B cell (primary cell): ENCODE data around the gene PDPK1. TPM values are rescaled to one million over a fixed set of nuclear protein-coding genes. Genes with fewer than 3 reads are reported as not detected.
A peak's percentile ranks its signal among the peaks of the same experiment; 100 is the strongest.

Source experiments
- ATAC-seq: fragments of 200-7000 bp; cut with Tn5 transposase; one replicate; pipeline ENCODE4 v1.10.0; 2021; ENCODE audit warnings: low read depth, mild to moderate bottlenecking, moderate number of reproducible peaks, moderate library complexity
- CTCF ChIA-PET: fragments of 350-600 bp; sonication (Branson Sonifier 250); formaldehyde crosslinking; loops from one replicate; lab custom pipeline; 2021; ENCODE audit warnings: antibody characterized with exemption, inconsistent platforms; lab: Charles Lee
- POLR2A ChIA-PET: fragments of 350-600 bp; sonication (Branson Sonifier 250); formaldehyde crosslinking; loops from one replicate; lab custom pipeline; 2021; ENCODE audit warnings: antibody characterized with exemption; lab: Charles Lee
- DNase-seq: peaks from one replicate; pipeline ENCODE4 v3.0.0; 2013
- H2AFZ ChIP-seq: 2 replicates; pipeline ENCODE4 v1.6.1; 2012; ENCODE audit warnings: mild to moderate bottlenecking, low read depth, low read length; ENCODE audit not compliant: insufficient read depth, poor library complexity, severe bottlenecking
- H3K27ac ChIP-seq, 2 donors: 1 replicate in 1 of 2; 2 replicates in 1 of 2; pipeline ENCODE4 v1.5.1; 2012 to 2013; ENCODE audit warnings: low read length in 2 of 2, mild to moderate bottlenecking in 2 of 2, moderate library complexity in 1 of 2
- H3K27me3 ChIP-seq, 4 experiments: fragments of 200-600 bp in 1 of 4; sonication (generic) in 1 of 4; replicated peaks in 1 of 4; 1 replicate in 2 of 4; 2 replicates in 2 of 4; pipeline versions ENCODE4 v1.6.1 to v1.7.0; 2013 to 2016; ENCODE audit warnings: low read length in 3 of 4, mild to moderate bottlenecking in 2 of 4, mixed read lengths in 1 of 4, moderate library complexity in 1 of 4; ENCODE audit not compliant: insufficient read depth in 4 of 4, control insufficient read depth in 3 of 4; ENCODE audit errors: control extremely low read depth in 1 of 4
- H3K36me3 ChIP-seq, 2 experiments: replicated peaks in 1 of 2; 1 replicate in 1 of 2; 2 replicates in 1 of 2; pipeline versions ENCODE4 v1.6.1 to v1.7.1; 2013; ENCODE audit warnings: low read length in 1 of 2; ENCODE audit not compliant: insufficient read depth in 2 of 2, control insufficient read depth in 1 of 2; ENCODE audit errors: control extremely low read depth in 1 of 2, extremely low read depth in 1 of 2
- H3K4me1 ChIP-seq, 2 donors: fragments of 200-600 bp in 1 of 2; sonication (generic) in 1 of 2; 1 replicate in 1 of 2; 2 replicates in 1 of 2; pipeline versions ENCODE4 v1.5.1 to v1.6.1; 2013 to 2017; ENCODE audit warnings: low read length in 2 of 2; ENCODE audit not compliant: control insufficient read depth in 2 of 2, insufficient read depth in 2 of 2
- H3K4me2 ChIP-seq: replicated peaks from 2 replicates; pipeline ENCODE3; 2012; ENCODE audit warnings: mild to moderate bottlenecking, low read depth, low read length; ENCODE audit not compliant: poor library complexity, severe bottlenecking
- H3K4me3 ChIP-seq, 5 experiments: fragments of 200-600 bp in 1 of 5; sonication (generic) in 1 of 5; 1 replicate in 3 of 5; 2 replicates in 2 of 5; pipeline versions ENCODE4 v1.5.1 to v1.7.0; 2011 to 2016; ENCODE audit warnings: low read length in 4 of 5, mild to moderate bottlenecking in 4 of 5, low read depth in 2 of 5, control low read depth in 1 of 5, moderate library complexity in 1 of 5; ENCODE audit not compliant: insufficient read depth in 1 of 5; ENCODE audit errors: control extremely low read depth in 1 of 5, extremely low read depth in 1 of 5
- H3K79me2 ChIP-seq: fragments of 200-600 bp; sonication (generic); one replicate; pipeline ENCODE4 v1.6.0; 2016; ENCODE audit warnings: low read length; ENCODE audit not compliant: control insufficient read depth, insufficient read depth
- H3K9ac ChIP-seq: fragments of 200-600 bp; sonication (generic); 2 replicates; pipeline ENCODE4 v1.6.1; 2017; ENCODE audit warnings: mild to moderate bottlenecking, low read length, moderate library complexity
- H3K9me3 ChIP-seq, 3 donors: one replicate each; pipeline versions ENCODE4 v1.6.1 to v1.7.1; 2013; ENCODE audit warnings: low read length in 2 of 3; ENCODE audit not compliant: control insufficient read depth in 2 of 3, insufficient read depth in 1 of 3; ENCODE audit errors: control extremely low read depth in 1 of 3
- H4K20me1 ChIP-seq: 2 replicates; pipeline ENCODE4 v1.6.0; 2012; ENCODE audit warnings: mild to moderate bottlenecking, low read length; ENCODE audit not compliant: insufficient read depth, control insufficient read depth, poor library complexity, severe bottlenecking
- H3K27ac Mint-ChIP-seq: one replicate; pipeline ENCODE4 v1.8.0; 2021; ENCODE audit warnings: mixed read lengths
- H3K27me3 Mint-ChIP-seq: one replicate; pipeline ENCODE4 v1.8.0; 2021; ENCODE audit warnings: mixed read lengths
- H3K4me1 Mint-ChIP-seq: one replicate; pipeline ENCODE4 v1.8.0; 2021; ENCODE audit warnings: mixed read lengths
- H3K4me3 Mint-ChIP-seq: one replicate; pipeline ENCODE4 v1.8.0; 2021; ENCODE audit warnings: mixed read lengths
- H3K9me3 Mint-ChIP-seq: one replicate; pipeline ENCODE4 v1.8.0; 2022; ENCODE audit warnings: mixed read lengths; ENCODE audit not compliant: insufficient read depth
- EZH2 ChIP-seq: IDR thresholded peaks from 2 replicates; pipeline ENCODE4 v1.6.1; 2012; ENCODE audit warnings: borderline replicate concordance, low read depth, mild to moderate bottlenecking, moderate library complexity, low read length; ENCODE audit not compliant: insufficient read depth, poor library complexity, severe bottlenecking
- WGBS: methylation state at CpG from one replicate; pipeline ENCODE4 v1.1.5; 2013; ENCODE audit warnings: missing lambda C conversion rate; ENCODE audit not compliant: insufficient coverage; 5-methylcytosine and 5-hydroxymethylcytosine counted together
- intact Hi-C: fragments of 100-400 bp; cut with micrococcal nuclease; formaldehyde crosslinking; loops from one replicate; pipeline ENCODE4 v1.10.0; 2022
- polyA plus RNA-seq: library from polyadenylated mRNA; depleted of rRNA; stranded (reverse); fragments of >200 nt; gene quantifications from 2 replicates; pipeline ENCODE4 v1.2.3, GENCODE V29; 2012
- total RNA-seq, 2 donors: library from RNA; stranded (reverse); fragments of 120-200 nt in 1 of 2; gene quantifications; 1 replicate in 1 of 2; 2 replicates in 1 of 2; pipeline versions ENCODE4 v1.2.3 to v1.2.4, GENCODE V29; 2013 to 2022
- TF ChIP-seq, protein P1 (sequence below): fragments of 200-600 bp; IDR thresholded peaks from one replicate; pipeline ENCODE4 v1.8.0; 2022; ENCODE audit warnings: antibody characterized with exemption, mild to moderate bottlenecking

The PDPK1 gene
- total and polyA plus RNA-seq, 2 donors (not counting 1 experiment from before 2014, with no cell fraction given) = 32.5 to 84.1 TPM

DNA sequence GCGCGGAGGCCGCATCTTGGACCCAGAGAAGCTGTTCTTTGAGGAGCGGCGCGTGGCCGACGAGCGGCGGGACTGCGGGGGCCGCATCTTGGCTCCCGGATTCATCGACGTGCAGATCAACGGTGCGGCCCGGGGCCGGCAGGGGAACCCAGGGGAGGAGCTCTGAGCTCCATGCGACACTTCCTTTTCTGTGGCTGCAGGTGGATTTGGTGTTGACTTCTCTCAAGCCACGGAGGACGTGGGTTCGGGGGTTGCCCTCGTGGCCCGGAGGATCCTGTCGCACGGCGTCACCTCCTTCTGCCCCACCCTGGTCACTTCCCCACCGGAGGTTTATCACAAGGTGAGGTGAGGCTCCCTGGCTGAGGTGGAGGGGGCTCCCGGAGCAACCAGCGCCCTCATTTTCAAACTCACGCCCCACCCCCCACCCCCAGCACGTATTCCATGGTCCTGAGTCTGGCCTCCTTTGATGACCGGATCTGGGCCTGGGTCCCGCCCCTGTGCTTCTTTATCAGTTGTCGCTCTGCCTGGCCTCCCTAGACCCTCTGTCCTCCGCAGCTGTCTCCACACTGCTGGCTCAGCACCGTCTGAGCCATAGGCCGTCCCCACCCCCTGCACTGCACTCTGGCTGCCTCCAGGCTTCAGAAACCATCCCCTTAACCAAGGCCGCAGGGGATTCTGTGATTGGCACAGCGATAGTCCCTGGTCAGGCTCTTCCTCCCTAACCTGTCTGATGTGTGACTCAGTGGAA is 16.9 kb upstream of the PDPK1 start:
- no peak overlapping the region for H2AFZ ChIP-seq
- ATAC-seq (peak; percentile 78), DNase-seq (peak; percentile 94)
- peaks cover 0 to 3% (median 0%) of the 10 kb centered on the region in 3 donors for H3K9me3 ChIP-seq
- CTCF ChIA-PET = interaction anchor here (1.1 to 1.9 kb wide), 6 partner anchors 11 to 269 kb away, joined by 3 to 12 read pairs (median 8); partner anchors contain the start of genes CEMP1 and ECI1
- peaks cover 43% of the 10 kb centered on the region for H4K20me1 ChIP-seq
- peak overlapping the region; percentile 93 for H3K4me3 Mint-ChIP-seq
- peaks cover 44 to 50% of the 10 kb centered on the region in 2 donors for H3K4me1 ChIP-seq
- intact Hi-C loops = loop anchor here (1.0 kb wide), 2 partner anchors 11 to 14 kb away; no protein-coding TSS in a partner anchor
- no peaks in the 10 kb centered on the region for H3K9me3 Mint-ChIP-seq
- H3K4me2 ChIP-seq = peak overlapping the region; percentile 75
- peaks cover 0 to 52% of the 10 kb centered on the region in 2 experiments for H3K36me3 ChIP-seq
- peaks cover 78% of the 10 kb centered on the region for H3K79me2 ChIP-seq
- peaks cover 57% of the 10 kb centered on the region for H3K4me1 Mint-ChIP-seq
- peak overlapping the region; percentile 2 to 69 (median 60) for H3K4me3 ChIP-seq
- H3K27me3 Mint-ChIP-seq = no peaks in the 10 kb centered on the region
- WGBS = 26% methylated on average over 30 of the region's 41 CpGs
- H3K27ac Mint-ChIP-seq = peak overlapping the region; percentile 98
- H3K27me3 ChIP-seq = no peaks in the 10 kb centered on the region
- POLR2A ChIA-PET = interaction anchor here (0.7 to 3.0 kb wide), 9 partner anchors 9 to 1059 kb away, joined by 3 to 66 read pairs (median 5); partner anchors contain the start of genes CEMP1, PDPK1 and TBC1D24
- TF ChIP-seq, protein P1, sequence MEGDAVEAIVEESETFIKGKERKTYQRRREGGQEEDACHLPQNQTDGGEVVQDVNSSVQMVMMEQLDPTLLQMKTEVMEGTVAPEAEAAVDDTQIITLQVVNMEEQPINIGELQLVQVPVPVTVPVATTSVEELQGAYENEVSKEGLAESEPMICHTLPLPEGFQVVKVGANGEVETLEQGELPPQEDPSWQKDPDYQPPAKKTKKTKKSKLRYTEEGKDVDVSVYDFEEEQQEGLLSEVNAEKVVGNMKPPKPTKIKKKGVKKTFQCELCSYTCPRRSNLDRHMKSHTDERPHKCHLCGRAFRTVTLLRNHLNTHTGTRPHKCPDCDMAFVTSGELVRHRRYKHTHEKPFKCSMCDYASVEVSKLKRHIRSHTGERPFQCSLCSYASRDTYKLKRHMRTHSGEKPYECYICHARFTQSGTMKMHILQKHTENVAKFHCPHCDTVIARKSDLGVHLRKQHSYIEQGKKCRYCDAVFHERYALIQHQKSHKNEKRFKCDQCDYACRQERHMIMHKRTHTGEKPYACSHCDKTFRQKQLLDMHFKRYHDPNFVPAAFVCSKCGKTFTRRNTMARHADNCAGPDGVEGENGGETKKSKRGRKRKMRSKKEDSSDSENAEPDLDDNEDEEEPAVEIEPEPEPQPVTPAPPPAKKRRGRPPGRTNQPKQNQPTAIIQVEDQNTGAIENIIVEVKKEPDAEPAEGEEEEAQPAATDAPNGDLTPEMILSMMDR = no peak
- no peak for TF ChIP-seq EZH2
- H3K27ac ChIP-seq = peak overlapping the region; percentile 93
- H3K9ac ChIP-seq = peak overlapping the region; percentile 65

DNA sequence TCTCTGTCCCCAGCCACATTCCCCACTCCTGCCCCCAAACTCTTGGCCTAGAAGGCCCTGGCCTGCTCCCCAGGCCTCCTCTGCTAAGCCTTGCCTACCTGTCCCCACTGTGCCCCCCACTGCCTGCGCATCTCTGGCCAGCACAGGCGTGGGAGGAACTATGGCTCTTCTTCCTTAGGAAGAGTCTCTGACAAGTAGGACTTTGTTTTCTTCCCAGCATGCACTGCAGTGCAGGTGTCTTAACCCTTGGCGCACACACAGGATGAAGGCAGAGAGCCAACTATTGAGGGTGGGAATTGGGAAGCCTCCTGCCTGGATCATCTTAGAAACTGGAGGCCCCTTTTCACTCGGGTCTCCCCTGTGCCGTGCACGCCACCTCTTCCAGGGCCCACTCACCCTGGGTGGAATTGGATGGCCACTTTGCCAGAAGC is 14.0 kb upstream of the PDPK1 start:
- Mint-ChIP-seq H3K4me1 (peaks cover 34% of the 10 kb centered on the region), H3K4me3 (no peak overlapping the region), H3K9me3 (no peaks in the 10 kb centered on the region), H3K27me3 (no peaks in the 10 kb centered on the region), H3K27ac (peak overlapping the region; percentile 59)
- no peaks in the 10 kb centered on the region for H3K27me3 ChIP-seq
- no peak overlapping the region for H3K9ac ChIP-seq
- H2AFZ ChIP-seq = no peak overlapping the region
- H3K4me1 ChIP-seq = peaks cover 18 to 22% of the 10 kb centered on the region in 2 donors
- no peak overlapping the region for H3K4me3 ChIP-seq
- ChIA-PET CTCF (no interaction called here), POLR2A (no interaction called here)
- DNase-seq = no peak
- H3K4me2 ChIP-seq = no peak overlapping the region
- peaks cover 76% of the 10 kb centered on the region for H3K79me2 ChIP-seq
- 93% methylated on average over 6 of the region's 6 CpGs for whole genome bisulfite sequencing
- TF ChIP-seq EZH2 = no peak
- TF ChIP-seq, protein P1 = no peak
- peaks cover 0 to 66% of the 10 kb centered on the region in 2 experiments for H3K36me3 ChIP-seq
- intact Hi-C loops = no loop called here
- ATAC-seq = no peak
- H3K9me3 ChIP-seq = peaks cover 0 to 3% (median 0%) of the 10 kb centered on the region in 3 donors
- peaks cover 31% of the 10 kb centered on the region for H4K20me1 ChIP-seq
- H3K27ac ChIP-seq = no peak overlapping the region
